GM12891 (cell line): Measurements from ENCODE around the gene ST3GAL4.

ENCODE experiments used
- DNase-seq: peaks from one replicate; pipeline ENCODE4 v3.0.0; 2011; ENCODE audit warnings: low spot score; ENCODE audit not compliant: insufficient read length
- FAIRE-seq: peaks from 2 replicates; lab custom pipeline; 2011; peaks lifted over from hg19 to GRCh38; lab: Jason Lieb, UNC
- PAX5 ChIP-seq: IDR thresholded peaks from 2 replicates; pipeline ENCODE4 v1.6.1; 2011; ENCODE audit warnings: low read length, moderate library complexity, mild to moderate bottlenecking; ENCODE audit not compliant: insufficient read depth, severe bottlenecking
- POLR2A ChIP-seq: IDR thresholded peaks from 2 replicates; pipeline ENCODE4 v1.6.1; 2011; ENCODE audit warnings: low read depth, low read length, control low read depth
- POLR2AphosphoS5 ChIP-seq: IDR thresholded peaks from 2 replicates; pipeline ENCODE4 v1.6.1; 2011; ENCODE audit warnings: low read depth, low read length, control low read depth
- POU2F2 ChIP-seq: IDR thresholded peaks from 2 replicates; pipeline ENCODE4 v1.6.1; 2011; ENCODE audit warnings: low read depth, mild to moderate bottlenecking, control low read depth, low read length, moderate library complexity
- SPI1 ChIP-seq: IDR thresholded peaks from 2 replicates; pipeline ENCODE4 v1.6.1; 2011; ENCODE audit warnings: low read depth, low read length, control low read depth
- TAF1 ChIP-seq: IDR thresholded peaks from 2 replicates; pipeline ENCODE4 v1.6.1; 2011; ENCODE audit warnings: low read depth, low read length, control low read depth

The ST3GAL4 gene

DNA sequence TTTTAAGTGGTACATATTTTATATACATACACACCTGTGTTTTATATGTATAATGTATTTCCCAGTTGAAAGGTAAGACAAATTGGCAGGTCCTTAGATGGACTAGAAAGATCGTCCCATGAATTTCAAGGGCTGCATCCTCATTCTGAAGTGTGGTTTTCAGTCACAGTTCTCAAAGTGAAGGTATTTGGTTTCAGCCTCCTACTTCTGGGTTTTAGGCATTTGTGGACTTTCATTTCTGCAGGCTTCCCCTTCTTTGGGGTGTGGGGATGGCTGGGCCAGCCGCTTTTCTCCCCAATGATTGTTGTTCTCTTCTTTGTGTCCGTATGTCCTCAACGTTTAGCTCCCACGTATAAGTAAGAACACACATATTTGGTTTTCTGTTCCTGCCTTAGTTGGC, 41.7 kb upstream of the ST3GAL4 start:
- TF ChIP-seq SPI1 (peak; percentile 69), POLR2A (no peak)
- FAIRE-seq (no peak), DNase-seq (no peak)

DNA sequence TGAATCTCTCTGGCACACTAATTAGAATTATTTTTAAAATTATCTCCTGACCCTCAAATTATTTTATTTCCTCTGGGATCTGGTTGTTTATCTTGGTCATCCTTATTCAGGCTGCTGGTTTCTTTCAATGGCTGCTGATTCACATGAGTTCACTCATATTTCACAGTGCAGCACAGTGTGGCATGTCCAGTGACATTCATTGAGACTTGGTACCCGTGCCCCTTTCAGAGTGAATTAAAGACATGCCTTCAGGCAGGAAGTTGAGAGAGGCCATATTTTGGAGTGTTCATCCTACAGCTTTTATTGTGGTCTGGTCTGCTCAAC, 38.1 kb upstream of the ST3GAL4 start:
- no peak for FAIRE-seq
- no peak for DNase-seq

DNA sequence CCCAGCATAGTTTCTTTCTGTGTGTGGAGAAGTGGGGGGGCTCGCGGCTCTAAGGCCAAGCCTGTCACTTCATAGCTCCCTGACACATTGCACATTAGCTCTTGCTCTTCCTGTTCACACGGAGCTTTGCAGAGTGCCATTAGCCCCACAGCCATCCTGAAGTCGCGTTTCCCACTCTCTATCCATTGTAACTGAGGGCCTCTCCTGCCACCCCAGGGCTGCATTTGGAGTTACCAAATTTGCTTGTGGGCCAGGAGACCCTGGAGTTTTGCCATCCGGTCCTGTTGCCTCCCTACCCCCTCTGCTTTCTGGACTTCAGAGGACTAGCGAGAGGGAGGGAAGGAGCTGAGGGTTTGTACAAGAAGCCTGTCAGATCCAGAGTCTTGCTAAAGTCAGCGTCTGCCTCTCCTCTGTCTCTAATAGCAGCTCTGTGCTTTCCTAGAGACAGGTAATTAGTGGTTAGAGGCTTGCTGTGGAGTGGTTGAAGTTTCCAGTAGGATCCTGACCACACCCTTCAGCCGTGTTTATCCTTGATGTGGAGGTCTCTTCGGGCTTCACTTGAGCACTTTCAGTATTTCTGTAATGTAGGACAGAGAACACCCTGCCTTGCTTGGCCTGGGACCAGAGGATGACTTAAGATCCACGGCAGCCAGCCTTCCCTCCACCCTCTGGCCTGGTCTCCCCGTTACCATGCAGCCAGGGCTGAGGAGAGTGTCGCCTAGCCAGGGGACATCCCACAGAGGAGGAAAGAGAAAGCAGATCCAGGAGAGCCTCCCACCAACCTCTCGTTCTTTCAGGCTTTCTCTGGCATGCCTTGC, 37.5 kb upstream of the ST3GAL4 start:
- FAIRE-seq: no peak
- TF ChIP-seq POU2F2 (no peak), SPI1 (0 out of 2 replicates have a peak, but pooled peaks have one; percentile 12), POLR2A (no peak)
- no peak for DNase-seq

More for the DNA sequence above, 38.1 kb upstream of the ST3GAL4 start:
- TF ChIP-seq SPI1: no peak
- TF ChIP-seq POLR2A: no peak
- TF ChIP-seq POU2F2: no peak
- TF ChIP-seq PAX5: no peak
- TF ChIP-seq POLR2AphosphoS5: no peak
- TF ChIP-seq TAF1: no peak

DNA sequence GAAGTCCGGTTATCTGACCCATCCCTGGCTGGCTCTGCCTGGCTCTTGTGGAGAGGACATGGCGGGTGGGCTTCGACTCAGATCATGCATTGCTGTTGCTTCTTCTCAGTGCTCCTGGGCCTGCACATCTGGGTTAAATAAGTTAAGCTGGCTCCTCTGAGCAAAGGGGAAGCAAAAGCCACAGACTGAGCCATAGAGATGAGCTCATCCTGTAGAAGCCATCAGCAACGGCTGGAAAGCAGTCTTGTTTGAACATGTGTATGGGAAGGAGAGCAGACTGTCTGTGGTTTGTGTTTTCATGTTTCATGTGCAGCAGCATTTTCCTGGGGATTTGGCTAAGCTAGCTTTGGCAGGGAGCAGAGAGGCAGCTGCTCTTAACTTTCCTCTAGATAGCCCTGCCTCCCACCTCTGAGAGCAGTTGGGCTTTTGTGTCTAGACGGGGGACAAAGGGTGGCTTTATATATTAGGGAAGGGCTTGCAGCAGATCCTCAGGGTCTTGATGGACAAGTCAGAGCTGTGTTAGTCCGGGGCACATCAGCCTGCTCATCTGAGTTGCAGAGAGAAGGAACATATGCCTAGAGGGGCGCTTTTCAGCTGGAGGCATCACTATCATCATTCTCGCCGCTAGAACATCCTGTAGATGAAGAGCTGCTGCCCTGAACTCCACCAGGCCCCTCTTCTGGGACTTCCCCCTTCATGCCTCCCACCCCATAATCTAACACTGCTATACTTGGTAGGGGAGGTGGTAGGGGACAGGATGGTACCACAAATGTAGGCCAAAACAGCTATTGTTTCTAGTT, 36.7 kb upstream of the ST3GAL4 start:
- no peak for TF ChIP-seq TAF1
- TF ChIP-seq POU2F2: no peak
- no peak for TF ChIP-seq POLR2AphosphoS5
- no peak for TF ChIP-seq PAX5
- TF ChIP-seq POLR2A: no peak
- TF ChIP-seq SPI1: no peak
- peak; percentile 90 for FAIRE-seq
- no peak for DNase-seq

DNA sequence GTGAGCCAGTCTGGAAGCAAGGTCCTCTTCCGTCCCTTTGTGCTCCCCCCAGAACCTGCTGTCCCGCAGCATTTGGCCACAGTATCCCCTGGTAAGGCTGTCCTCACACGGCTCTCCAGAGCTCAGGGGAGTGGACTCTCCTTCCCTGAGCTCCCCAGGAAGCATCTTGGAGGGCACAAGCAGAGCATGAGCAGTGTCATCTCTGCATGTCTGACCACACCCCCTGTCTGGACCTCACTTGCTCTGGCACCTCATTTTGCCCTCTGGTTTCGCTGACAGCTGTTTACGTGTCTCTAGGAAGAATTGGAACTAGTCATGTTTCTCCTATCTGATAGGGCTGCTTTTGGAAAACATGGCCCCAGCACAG, 36.1 kb upstream of the ST3GAL4 start:
- DNase-seq (no peak), FAIRE-seq (peak; percentile 38)
- no peak for TF ChIP-seq POLR2AphosphoS5
- TF ChIP-seq TAF1: no peak
- no peak for TF ChIP-seq PAX5
- TF ChIP-seq POU2F2: no peak
- TF ChIP-seq POLR2A: no peak
- TF ChIP-seq SPI1: no peak

DNA sequence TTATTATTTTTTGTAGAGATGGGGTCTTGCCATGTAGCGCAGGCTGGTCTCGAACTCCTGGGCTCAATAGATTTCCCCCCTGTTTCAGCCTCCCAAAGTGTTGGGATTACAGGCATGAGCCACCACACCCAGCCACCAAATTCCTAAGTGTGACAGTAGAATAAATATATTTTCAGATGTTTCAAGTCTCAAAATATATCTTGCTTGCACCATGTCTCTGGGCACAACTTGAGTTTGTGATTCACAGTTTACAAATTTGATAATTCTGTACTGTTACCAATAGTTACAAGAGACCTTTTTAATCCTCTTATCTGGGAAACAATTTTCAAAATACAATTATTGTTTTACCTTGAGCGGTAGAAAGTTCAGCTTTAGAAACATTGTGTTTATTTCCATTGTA, 32.5 kb upstream of the ST3GAL4 start:
- TF ChIP-seq POLR2A (no peak), PAX5 (no peak), TAF1 (no peak), POLR2AphosphoS5 (no peak), SPI1 (no peak), POU2F2 (no peak)
- DNase-seq (no peak), FAIRE-seq (no peak)

DNA sequence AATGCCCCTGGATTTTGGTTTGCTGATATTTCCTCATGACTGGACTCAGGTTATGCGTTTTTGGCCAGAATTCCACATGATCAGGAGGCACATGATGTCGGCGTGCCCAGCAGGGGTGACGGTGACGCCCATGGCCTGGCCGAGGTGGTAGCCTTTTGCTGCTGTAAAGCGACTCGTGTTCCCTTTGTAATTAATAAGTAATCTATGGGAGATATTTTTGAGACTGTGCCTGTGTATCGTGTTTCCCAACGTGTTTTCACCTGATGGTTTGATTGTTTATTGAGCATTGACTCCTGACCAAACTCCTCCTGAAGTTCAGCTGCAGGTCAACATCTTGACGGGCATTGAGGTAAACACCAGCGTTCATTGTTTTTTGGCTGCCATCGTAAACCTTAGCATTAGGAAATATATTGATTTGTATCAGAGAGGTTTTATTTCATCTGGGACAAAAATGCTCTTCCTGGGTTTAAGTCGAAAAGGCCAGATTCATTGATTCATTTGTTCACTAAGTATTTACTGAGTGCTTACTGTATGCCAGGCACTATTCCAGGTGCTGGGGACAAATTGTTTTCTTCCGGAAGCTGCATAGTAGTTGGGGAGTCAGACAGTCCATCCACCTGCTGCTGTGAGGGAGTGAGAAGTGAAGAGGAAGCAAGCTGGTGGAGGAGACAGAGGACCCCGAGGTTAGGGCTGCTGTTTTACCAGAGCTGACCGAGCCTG, 28.0 kb upstream of the ST3GAL4 start:
- FAIRE-seq (no peak), DNase-seq (no peak)
- TF ChIP-seq TAF1 (no peak), SPI1 (no peak), PAX5 (no peak), POLR2AphosphoS5 (no peak), POU2F2 (no peak), POLR2A (no peak)

DNA sequence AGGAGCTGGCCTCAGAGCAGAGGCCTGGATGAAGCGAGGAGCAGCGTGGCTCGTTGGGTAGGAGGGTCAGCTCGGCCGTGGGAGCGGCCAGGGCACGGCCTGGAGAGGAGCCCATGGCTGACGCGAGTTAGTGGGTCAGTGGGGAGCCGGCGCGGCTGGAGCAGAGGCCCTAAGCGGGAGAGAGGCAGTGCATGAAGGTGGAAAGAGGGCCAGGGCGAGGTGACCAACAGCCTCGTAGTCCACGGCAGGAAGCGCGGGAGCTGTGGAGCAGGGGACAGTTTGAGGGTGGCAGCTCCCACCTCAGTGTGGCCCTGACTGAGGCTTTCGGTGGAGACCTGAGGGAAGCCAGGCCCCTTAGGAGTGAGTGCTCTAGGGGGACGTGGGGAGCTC, 27.5 kb upstream of the ST3GAL4 start:
- DNase-seq (no peak), FAIRE-seq (no peak)
- no peak for TF ChIP-seq POLR2AphosphoS5
- no peak for TF ChIP-seq POLR2A
- no peak for TF ChIP-seq SPI1
- no peak for TF ChIP-seq POU2F2
- no peak for TF ChIP-seq PAX5

DNA sequence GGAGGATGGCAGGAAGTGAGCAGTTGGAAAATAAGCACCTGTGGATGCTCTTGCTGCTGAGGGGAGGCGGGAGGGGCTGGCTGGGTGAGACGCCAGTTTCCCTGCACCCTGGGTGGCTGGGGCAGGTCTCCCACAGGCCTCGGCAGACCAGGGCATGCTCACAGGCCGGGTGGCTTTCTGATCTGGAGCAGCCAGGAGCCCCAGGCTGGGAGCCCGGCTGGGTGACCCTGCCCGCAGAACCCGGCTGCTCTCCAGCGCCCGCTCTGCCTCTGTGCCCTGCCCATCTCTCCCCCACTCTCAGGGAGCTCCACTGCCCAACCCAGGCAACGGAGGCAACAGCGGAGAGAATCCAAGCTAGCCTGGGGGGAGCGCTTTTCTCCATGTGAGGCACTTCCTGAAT, 27.0 kb upstream of the ST3GAL4 start:
- no peak for FAIRE-seq
- DNase-seq: no peak
- TF ChIP-seq SPI1: no peak

DNA sequence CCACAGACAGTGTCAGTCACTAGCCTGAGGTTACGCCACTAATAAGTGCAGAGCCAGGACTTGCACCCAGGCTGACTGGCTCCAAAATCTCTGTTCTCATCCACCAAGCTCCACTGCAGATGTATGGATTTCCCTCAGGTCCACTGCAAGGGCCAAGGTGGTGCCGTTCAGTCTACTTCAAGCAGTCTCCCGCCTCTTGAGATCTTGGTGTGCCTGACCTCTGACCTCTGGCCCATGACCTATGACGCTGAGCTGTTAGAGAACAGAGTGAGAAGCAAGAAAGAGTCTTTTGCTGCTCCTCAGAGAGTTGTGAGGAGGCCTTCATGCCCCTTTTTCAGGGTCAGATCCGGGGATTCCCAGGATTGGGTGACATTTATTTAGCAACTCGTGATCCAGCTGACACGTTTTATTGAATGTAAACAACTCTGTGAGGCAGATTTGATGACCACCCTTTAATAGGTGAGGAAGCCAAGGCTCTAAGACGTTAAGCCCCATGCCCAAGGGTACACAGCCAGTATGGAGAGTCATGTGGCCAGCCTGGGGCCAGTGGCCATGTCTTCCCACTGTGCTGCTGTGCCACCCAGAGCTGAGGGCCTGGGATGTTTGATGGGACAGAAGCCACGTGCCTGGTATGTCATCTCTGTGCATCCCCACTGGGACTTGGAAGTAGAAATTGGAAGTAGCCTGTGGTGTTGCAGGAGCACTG, 26.4 kb upstream of the ST3GAL4 start:
- DNase-seq (no peak), FAIRE-seq (no peak)
- TF ChIP-seq SPI1: no peak
- no peak for TF ChIP-seq POU2F2
- TF ChIP-seq POLR2AphosphoS5: no peak
- TF ChIP-seq TAF1: no peak
- no peak for TF ChIP-seq POLR2A
- no peak for TF ChIP-seq PAX5
